Smooth muscle cell (in vitro differentiated cells): ENCODE data around the gene DSCAM. TPM values are rescaled to one million over a fixed set of nuclear protein-coding genes. Genes with fewer than 3 reads are reported as not detected.

Source experiments
- DNase-seq: peaks from one replicate; lab custom pipeline; 2025; ENCODE audit not compliant: unreplicated experiment; lab: John Stamatoyannopoulos, UW
- H2AFZ ChIP-seq: fragments of 200-600 bp; sonication (generic); 2 replicates; pipeline ENCODE4 v1.6.0; 2016; ENCODE audit warnings: antibody characterized with exemption, low read depth, mild to moderate bottlenecking
- H3F3A ChIP-seq: fragments of 200-600 bp; sonication (generic); 2 replicates; pipeline ENCODE4 v1.6.0; 2017; ENCODE audit warnings: antibody characterized with exemption, low read depth
- H3K27ac ChIP-seq: fragments of 200-600 bp; sonication (generic); 2 replicates; pipeline ENCODE4 v1.5.1; 2016; ENCODE audit warnings: low read depth, mild to moderate bottlenecking
- H3K27me3 ChIP-seq: fragments of 200-600 bp; sonication (generic); 2 replicates; pipeline ENCODE4 v1.6.1; 2016; ENCODE audit warnings: low read depth, mild to moderate bottlenecking
- H3K36me3 ChIP-seq: fragments of 200-600 bp; sonication (generic); 2 replicates; pipeline ENCODE4 v1.5.1; 2016; ENCODE audit warnings: low read depth
- H3K4me1 ChIP-seq: fragments of 200-600 bp; sonication (generic); 2 replicates; pipeline ENCODE4 v1.5.1; 2016; ENCODE audit warnings: low read depth
- H3K4me2 ChIP-seq: fragments of 200-600 bp; sonication (generic); 2 replicates; pipeline ENCODE4 v1.6.0; 2016; ENCODE audit warnings: mild to moderate bottlenecking
- H3K4me3 ChIP-seq: fragments of 200-600 bp; sonication (generic); 2 replicates; pipeline ENCODE4 v1.5.1; 2016; ENCODE audit warnings: mild to moderate bottlenecking
- H3K79me2 ChIP-seq: fragments of 200-600 bp; sonication (generic); 2 replicates; pipeline ENCODE4 v1.6.0; 2016; ENCODE audit warnings: low read depth, mild to moderate bottlenecking
- H3K9ac ChIP-seq: fragments of 200-600 bp; sonication (generic); 2 replicates; pipeline ENCODE4 v1.6.0; 2016; ENCODE audit warnings: low read depth
- H3K9me3 ChIP-seq: fragments of 200-600 bp; sonication (generic); replicated peaks from 2 replicates; pipeline ENCODE4 v1.5.1; 2016; ENCODE audit warnings: low read depth
- H4K20me1 ChIP-seq: fragments of 200-600 bp; sonication (generic); 2 replicates; pipeline ENCODE4 v1.6.0; 2016; ENCODE audit warnings: low read depth
- WGBS: methylation state at CpG from one replicate; pipeline ENCODE4 v1.1.7; 2016; ENCODE audit warnings: low lambda C conversion rate; 5-methylcytosine and 5-hydroxymethylcytosine counted together
- polyA plus RNA-seq: library from polyadenylated mRNA; unstranded; fragments of >200 nt; fragmentation: Nextera tagmentation; extraction: Ambion mirVana; gene quantifications from 2 replicates; pipeline ENCODE4 v1.2.1, GENCODE V29; 2016
- total RNA-seq: library from RNA; depleted of rRNA; stranded (reverse); fragments of >200 nt; gene quantifications from 2 replicates; pipeline ENCODE4 v1.2.3, GENCODE V29; 2014
- TF ChIP-seq, protein P1 (sequence below): fragments of 200-600 bp; sonication (generic); IDR thresholded peaks from 2 replicates; pipeline ENCODE4 v1.5.1; 2017; ENCODE audit warnings: borderline replicate concordance, mild to moderate bottlenecking, antibody characterized with exemption; ENCODE audit not compliant: insufficient read depth, poor library complexity, severe bottlenecking

DSCAM gene
- total and polyA plus RNA-seq, 2 experiments from 2014 or later = not detected

DNA sequence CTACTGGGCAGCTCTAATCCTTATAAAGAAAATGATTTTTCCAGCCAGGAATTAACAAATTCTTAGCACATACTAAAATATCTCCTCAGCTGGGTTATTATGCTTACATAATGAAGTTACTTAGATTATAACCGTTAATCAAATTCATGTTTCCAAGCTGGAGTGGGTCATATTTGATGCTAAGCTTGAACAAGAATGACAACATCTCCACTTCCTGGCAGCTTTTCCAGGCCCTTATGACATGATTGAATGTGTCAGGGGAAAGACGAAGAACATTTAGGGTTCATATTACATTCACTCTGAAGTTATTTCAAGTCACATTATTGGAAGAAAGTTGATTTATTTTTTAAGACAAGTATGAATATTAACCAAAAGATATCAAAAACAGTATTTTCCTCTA is 646.0 kb downstream of the DSCAM start:
- Histone ChIP-seq H2AFZ (no peak overlapping the region), H3K27me3 (no peaks in the 10 kb centered on the region), H3K4me1 (no peaks in the 10 kb centered on the region), H3K4me3 (no peak overlapping the region), H3F3A (no peaks in the 10 kb centered on the region), H3K27ac (no peak overlapping the region), H3K79me2 (no peaks in the 10 kb centered on the region), H3K9ac (no peak overlapping the region), H4K20me1 (no peaks in the 10 kb centered on the region), H3K9me3 (no peaks in the 10 kb centered on the region), H3K4me2 (no peak overlapping the region), H3K36me3 (no peaks in the 10 kb centered on the region)
- DNase-seq = no peak
- TF ChIP-seq, protein P1, sequence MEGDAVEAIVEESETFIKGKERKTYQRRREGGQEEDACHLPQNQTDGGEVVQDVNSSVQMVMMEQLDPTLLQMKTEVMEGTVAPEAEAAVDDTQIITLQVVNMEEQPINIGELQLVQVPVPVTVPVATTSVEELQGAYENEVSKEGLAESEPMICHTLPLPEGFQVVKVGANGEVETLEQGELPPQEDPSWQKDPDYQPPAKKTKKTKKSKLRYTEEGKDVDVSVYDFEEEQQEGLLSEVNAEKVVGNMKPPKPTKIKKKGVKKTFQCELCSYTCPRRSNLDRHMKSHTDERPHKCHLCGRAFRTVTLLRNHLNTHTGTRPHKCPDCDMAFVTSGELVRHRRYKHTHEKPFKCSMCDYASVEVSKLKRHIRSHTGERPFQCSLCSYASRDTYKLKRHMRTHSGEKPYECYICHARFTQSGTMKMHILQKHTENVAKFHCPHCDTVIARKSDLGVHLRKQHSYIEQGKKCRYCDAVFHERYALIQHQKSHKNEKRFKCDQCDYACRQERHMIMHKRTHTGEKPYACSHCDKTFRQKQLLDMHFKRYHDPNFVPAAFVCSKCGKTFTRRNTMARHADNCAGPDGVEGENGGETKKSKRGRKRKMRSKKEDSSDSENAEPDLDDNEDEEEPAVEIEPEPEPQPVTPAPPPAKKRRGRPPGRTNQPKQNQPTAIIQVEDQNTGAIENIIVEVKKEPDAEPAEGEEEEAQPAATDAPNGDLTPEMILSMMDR = no peak
- WGBS = 86% methylated on average over 2 of the region's 2 CpGs

DNA sequence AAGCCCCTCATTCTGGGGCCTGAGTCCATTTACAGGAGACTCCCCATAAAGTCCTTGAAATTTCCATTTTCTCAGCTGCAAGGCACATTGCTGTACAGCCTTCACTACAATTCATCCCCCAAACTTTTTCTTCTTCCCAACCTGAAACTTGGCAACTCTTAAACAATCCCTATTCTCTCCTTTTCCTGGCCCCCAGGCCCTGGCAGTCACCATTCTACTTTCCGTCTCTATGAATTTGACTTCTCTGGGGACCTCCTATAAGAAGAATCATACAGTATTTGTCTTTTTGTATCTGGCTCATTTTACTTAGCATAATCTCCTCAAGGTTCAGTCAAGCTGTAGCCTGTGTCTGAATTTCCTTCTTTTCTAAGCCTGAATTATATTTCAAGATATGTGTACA is 646.8 kb downstream of the DSCAM start:
- Histone ChIP-seq H2AFZ (no peak overlapping the region), H3K9ac (no peak overlapping the region), H3K4me2 (no peak overlapping the region), H3K27ac (no peak overlapping the region), H3K79me2 (no peaks in the 10 kb centered on the region), H3K4me1 (no peaks in the 10 kb centered on the region), H3K4me3 (no peak overlapping the region), H3K9me3 (no peaks in the 10 kb centered on the region), H3F3A (no peaks in the 10 kb centered on the region), H3K36me3 (no peaks in the 10 kb centered on the region), H3K27me3 (no peaks in the 10 kb centered on the region), H4K20me1 (no peaks in the 10 kb centered on the region)
- TF ChIP-seq, protein P1 = no peak
- WGBS = 94% methylated on average over 1 of the region's 1 CpG
- DNase-seq = no peak

DNA sequence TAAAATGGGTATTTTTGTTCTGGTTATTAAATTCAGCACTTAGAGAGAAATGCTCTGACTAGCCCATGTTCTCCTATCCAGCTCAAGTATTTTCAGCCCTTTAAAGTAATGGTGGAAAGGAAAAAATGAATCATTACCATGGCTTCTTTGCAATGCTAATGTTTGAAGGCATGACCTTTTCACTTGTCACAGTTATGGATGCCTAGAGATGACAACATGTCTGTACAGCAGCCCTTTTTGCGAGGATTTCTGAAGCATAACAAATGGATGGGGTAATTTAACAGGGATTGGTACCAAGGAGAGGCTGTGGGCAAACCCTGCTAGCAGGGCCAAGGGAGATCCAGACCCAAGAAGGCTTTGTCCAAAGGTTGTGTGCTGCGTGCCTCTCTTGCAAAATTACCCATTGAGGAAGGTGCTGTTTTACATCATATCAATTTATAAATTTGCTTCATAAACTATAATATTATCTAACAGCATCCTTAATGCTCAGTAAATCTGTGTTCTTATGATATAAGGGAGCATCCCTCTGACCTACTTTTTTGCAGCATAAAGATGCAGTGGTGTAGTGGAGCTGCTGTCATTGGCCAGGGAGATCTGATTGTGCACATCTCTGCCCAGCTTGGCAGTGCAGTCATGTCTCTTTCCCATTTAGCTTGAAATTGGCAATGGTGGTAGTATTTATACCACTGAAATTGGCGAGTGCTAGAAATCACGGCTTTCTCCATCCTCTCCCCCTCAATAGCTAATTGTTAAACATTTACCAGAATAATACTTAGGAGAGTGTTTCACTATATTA is 652.6 kb downstream of the DSCAM start:
- H3K79me2 ChIP-seq = no peaks in the 10 kb centered on the region
- no peak overlapping the region for H2AFZ ChIP-seq
- no peak overlapping the region for H3K4me2 ChIP-seq
- H4K20me1 ChIP-seq = no peaks in the 10 kb centered on the region
- TF ChIP-seq, protein P1 = no peak
- H3K4me1 ChIP-seq = no peaks in the 10 kb centered on the region
- H3K9ac ChIP-seq = no peak overlapping the region
- H3K27me3 ChIP-seq = no peaks in the 10 kb centered on the region
- no peaks in the 10 kb centered on the region for H3K36me3 ChIP-seq
- H3F3A ChIP-seq = no peaks in the 10 kb centered on the region
- no peak overlapping the region for H3K27ac ChIP-seq
- 85% methylated on average over 4 of the region's 4 CpGs for WGBS
- H3K9me3 ChIP-seq = no peaks in the 10 kb centered on the region
- no peak overlapping the region for H3K4me3 ChIP-seq
- no peak for DNase-seq

DNA sequence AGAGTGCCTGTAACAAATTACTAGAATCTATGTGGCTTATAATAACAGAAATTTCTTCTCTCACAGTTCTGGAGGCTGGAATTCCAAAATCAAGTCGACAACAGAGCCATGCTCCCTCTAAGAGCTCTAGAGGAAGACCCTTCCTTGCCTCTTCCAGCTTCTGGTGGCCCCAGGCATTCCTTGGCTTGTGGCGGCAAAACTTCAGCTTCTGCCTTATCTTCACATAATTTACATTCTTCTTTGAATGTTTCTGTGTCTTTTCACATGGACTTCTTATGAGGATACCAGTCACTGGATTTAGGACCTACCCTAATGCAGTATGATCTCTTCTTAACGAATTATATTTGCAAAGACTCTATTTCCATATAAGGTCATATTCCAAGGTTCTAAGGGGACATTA is 655.3 kb downstream of the DSCAM start:
- Histone ChIP-seq H3K4me3 (no peak overlapping the region), H3K27ac (no peak overlapping the region), H3K4me1 (no peaks in the 10 kb centered on the region), H2AFZ (no peak overlapping the region), H3K27me3 (no peaks in the 10 kb centered on the region), H3K9ac (no peak overlapping the region), H3K79me2 (no peaks in the 10 kb centered on the region), H3K4me2 (no peak overlapping the region), H3K9me3 (no peaks in the 10 kb centered on the region), H3F3A (no peaks in the 10 kb centered on the region), H4K20me1 (no peaks in the 10 kb centered on the region), H3K36me3 (no peaks in the 10 kb centered on the region)
- DNase-seq = no peak
- TF ChIP-seq, protein P1 = no peak
- WGBS = 77% methylated on average over 3 of the region's 3 CpGs
